ENCODE data around the gene CYP3A5. TPM values are rescaled to one million over a fixed set of nuclear protein-coding genes. Genes with fewer than 3 reads are reported as not detected.
"Not testable (repeated sequence)": the region's sequence is repeated elsewhere in the genome, so short reads cannot be mapped to it uniquely, and the experiment has no call there.

The CYP3A5 gene
- total RNA-seq, 1 experiment from 2014 or later, result 9.1 TPM

- no peak for DNase-seq (ENCODE audit: low spot score)
- no TSS peak for BruUV-seq (replicated peaks)
- Histone ChIP-seq H3K27me3 (replicated peaks; ENCODE audit: insufficient read depth, low read depth, low read length, poor library complexity) (no peaks in the 10 kb centered on the region), H3K36me3 (ENCODE audit: insufficient read depth, low read length, poor library complexity, severe bottlenecking) (no peaks in the 10 kb centered on the region), H3K4me3 (ENCODE audit: low read depth, low read length, poor library complexity, severe bottlenecking) (no peak overlapping the region), H3K4me1 (ENCODE audit: insufficient read depth, low read length, poor library complexity, severe bottlenecking) (no peaks in the 10 kb centered on the region), H3K9me3 (ENCODE audit: low read depth, low read length, poor library complexity, severe bottlenecking) (no peaks in the 10 kb centered on the region), H3K27ac (ENCODE audit: low read depth, low read length, poor library complexity, severe bottlenecking) (no peak overlapping the region)
- POLR2A ChIA-PET (ENCODE audit: low non-redundant PET), result no interaction called here
- intact Hi-C loops (cut with micrococcal nuclease; ENCODE audit: unreplicated experiment), result no loop called here
- no peak for TF ChIP-seq EZH2 (IDR thresholded peaks at IDR 0.05; ENCODE audit: borderline replicate concordance, low read depth, low read length, poor library complexity, severe bottlenecking)
- no peak for TF ChIP-seq CTCF (conservative IDR thresholded peaks at IDR 0.05; ENCODE audit: low read depth, low read length)
- CTCF ChIA-PET, result no interaction called here
Measured at GRCh38 chr7:99694201-99694911, 14.6 kb upstream of the CYP3A5 start.

GRCh38 chr7:99693427-99694200, 13.8 kb upstream of the CYP3A5 start:
- POLR2A ChIA-PET (ENCODE audit: low non-redundant PET), result no interaction called here
- CTCF ChIA-PET, result no interaction called here

GRCh38 chr7:99693100-99693426, 13.3 kb upstream of the CYP3A5 start:
- H3K9me3 ChIP-seq (ENCODE audit: low read depth, low read length, poor library complexity, severe bottlenecking), result no peaks in the 10 kb centered on the region
- no peaks in the 10 kb centered on the region for H3K27me3 ChIP-seq (replicated peaks; ENCODE audit: insufficient read depth, low read depth, low read length, poor library complexity)
- intact Hi-C loops (cut with micrococcal nuclease; ENCODE audit: unreplicated experiment), result no loop called here
- TF ChIP-seq EZH2 (IDR thresholded peaks at IDR 0.05; ENCODE audit: borderline replicate concordance, low read depth, low read length, poor library complexity, severe bottlenecking) (no peak), CTCF (conservative IDR thresholded peaks at IDR 0.05; ENCODE audit: low read depth, low read length) (no peak)
- no TSS peak for BruUV-seq (replicated peaks)
- CTCF ChIA-PET, result no interaction called here
- POLR2A ChIA-PET (ENCODE audit: low non-redundant PET), result no interaction called here
- H3K36me3 ChIP-seq (ENCODE audit: insufficient read depth, low read length, poor library complexity, severe bottlenecking), result no peaks in the 10 kb centered on the region
- no peak overlapping the region for H3K4me3 ChIP-seq (ENCODE audit: low read depth, low read length, poor library complexity, severe bottlenecking)
- H3K27ac ChIP-seq (ENCODE audit: low read depth, low read length, poor library complexity, severe bottlenecking), result no peak overlapping the region
- no peaks in the 10 kb centered on the region for H3K4me1 ChIP-seq (ENCODE audit: insufficient read depth, low read length, poor library complexity, severe bottlenecking)
- DNase-seq (ENCODE audit: low spot score), result no peak

More at GRCh38 chr7:99693427-99694200, 13.8 kb upstream of the CYP3A5 start:
- no peaks in the 10 kb centered on the region for H3K9me3 ChIP-seq (ENCODE audit: low read depth, low read length, poor library complexity, severe bottlenecking)
- H3K36me3 ChIP-seq (ENCODE audit: insufficient read depth, low read length, poor library complexity, severe bottlenecking), result no peaks in the 10 kb centered on the region
- H3K4me1 ChIP-seq (ENCODE audit: insufficient read depth, low read length, poor library complexity, severe bottlenecking), result no peaks in the 10 kb centered on the region
- no TSS peak for BruUV-seq (replicated peaks)
- no peak for DNase-seq (ENCODE audit: low spot score)
- H3K27me3 ChIP-seq (replicated peaks; ENCODE audit: insufficient read depth, low read depth, low read length, poor library complexity), result no peaks in the 10 kb centered on the region
- intact Hi-C loops (cut with micrococcal nuclease; ENCODE audit: unreplicated experiment), result no loop called here
- TF ChIP-seq CTCF (conservative IDR thresholded peaks at IDR 0.05; ENCODE audit: low read depth, low read length), result no peak
- no peak for TF ChIP-seq EZH2 (IDR thresholded peaks at IDR 0.05; ENCODE audit: borderline replicate concordance, low read depth, low read length, poor library complexity, severe bottlenecking)
- no peak overlapping the region for H3K27ac ChIP-seq (ENCODE audit: low read depth, low read length, poor library complexity, severe bottlenecking)
- H3K4me3 ChIP-seq (ENCODE audit: low read depth, low read length, poor library complexity, severe bottlenecking), result no peak overlapping the region

GRCh38 chr7:99692563-99692962, 12.8 kb upstream of the CYP3A5 start:
- H3K9me3 ChIP-seq (ENCODE audit: low read depth, low read length, poor library complexity, severe bottlenecking); H3K27me3 ChIP-seq (replicated peaks; ENCODE audit: insufficient read depth, low read depth, low read length, poor library complexity); intact Hi-C loops (cut with micrococcal nuclease; ENCODE audit: unreplicated experiment); H3K27ac ChIP-seq (ENCODE audit: low read depth, low read length, poor library complexity, severe bottlenecking); H3K36me3 ChIP-seq (ENCODE audit: insufficient read depth, low read length, poor library complexity, severe bottlenecking); CTCF ChIA-PET; DNase-seq (ENCODE audit: low spot score); H3K4me3 ChIP-seq (ENCODE audit: low read depth, low read length, poor library complexity, severe bottlenecking); BruUV-seq (replicated peaks); H3K4me1 ChIP-seq (ENCODE audit: insufficient read depth, low read length, poor library complexity, severe bottlenecking); POLR2A ChIA-PET (ENCODE audit: low non-redundant PET): not testable (repeated sequence)

- intact Hi-C loops (cut with micrococcal nuclease; ENCODE audit: unreplicated experiment); H3K36me3 ChIP-seq (ENCODE audit: insufficient read depth, low read length, poor library complexity, severe bottlenecking); H3K4me3 ChIP-seq (ENCODE audit: low read depth, low read length, poor library complexity, severe bottlenecking); H3K27ac ChIP-seq (ENCODE audit: low read depth, low read length, poor library complexity, severe bottlenecking); DNase-seq (ENCODE audit: low spot score); H3K27me3 ChIP-seq (replicated peaks; ENCODE audit: insufficient read depth, low read depth, low read length, poor library complexity); H3K9me3 ChIP-seq (ENCODE audit: low read depth, low read length, poor library complexity, severe bottlenecking); POLR2A ChIA-PET (ENCODE audit: low non-redundant PET); H3K4me1 ChIP-seq (ENCODE audit: insufficient read depth, low read length, poor library complexity, severe bottlenecking); BruUV-seq (replicated peaks); CTCF ChIA-PET: not testable (repeated sequence)
Measured at GRCh38 chr7:99691658-99692057, 11.9 kb upstream of the CYP3A5 start.
